ENCODE data around the gene ATP4B. TPM values are rescaled to one million over a fixed set of nuclear protein-coding genes. Genes with fewer than 3 reads are reported as not detected.
"Not testable (repeated sequence)": the region's sequence is repeated elsewhere in the genome, so short reads cannot be mapped to it uniquely, and the experiment has no call there.

The ATP4B gene
- total and polyA plus RNA-seq, 7 donors, result 0.04 TPM; not detected in 6

- intact Hi-C loops (cut with DNase I), result no loop called here
- H3K4me3 ChIP-seq, result no peak overlapping the region
- peak in 1 of 2 donors; percentile 48 for DNase-seq
- 92 to 94% (median 93%) methylated on average over 29 of the region's 29 CpGs for WGBS, 3 donors
- no peaks in the 10 kb centered on the region for H3K4me1 ChIP-seq
- H3K36me3 ChIP-seq (ENCODE audit: insufficient read depth in 1 of 2, low read depth in 1 of 2), result peaks cover 0 to 9% of the 10 kb centered on the region in 2 donors
- no peak for ATAC-seq
- TF ChIP-seq, protein P1, sequence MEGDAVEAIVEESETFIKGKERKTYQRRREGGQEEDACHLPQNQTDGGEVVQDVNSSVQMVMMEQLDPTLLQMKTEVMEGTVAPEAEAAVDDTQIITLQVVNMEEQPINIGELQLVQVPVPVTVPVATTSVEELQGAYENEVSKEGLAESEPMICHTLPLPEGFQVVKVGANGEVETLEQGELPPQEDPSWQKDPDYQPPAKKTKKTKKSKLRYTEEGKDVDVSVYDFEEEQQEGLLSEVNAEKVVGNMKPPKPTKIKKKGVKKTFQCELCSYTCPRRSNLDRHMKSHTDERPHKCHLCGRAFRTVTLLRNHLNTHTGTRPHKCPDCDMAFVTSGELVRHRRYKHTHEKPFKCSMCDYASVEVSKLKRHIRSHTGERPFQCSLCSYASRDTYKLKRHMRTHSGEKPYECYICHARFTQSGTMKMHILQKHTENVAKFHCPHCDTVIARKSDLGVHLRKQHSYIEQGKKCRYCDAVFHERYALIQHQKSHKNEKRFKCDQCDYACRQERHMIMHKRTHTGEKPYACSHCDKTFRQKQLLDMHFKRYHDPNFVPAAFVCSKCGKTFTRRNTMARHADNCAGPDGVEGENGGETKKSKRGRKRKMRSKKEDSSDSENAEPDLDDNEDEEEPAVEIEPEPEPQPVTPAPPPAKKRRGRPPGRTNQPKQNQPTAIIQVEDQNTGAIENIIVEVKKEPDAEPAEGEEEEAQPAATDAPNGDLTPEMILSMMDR (IDR thresholded peaks at IDR 0.05), result no peak
- no peaks in the 10 kb centered on the region for H3K27me3 ChIP-seq (ENCODE audit: insufficient read depth in 3 of 3, low read length in 2 of 3)
- H3K9me3 ChIP-seq, result no peaks in the 10 kb centered on the region
- H3K27ac ChIP-seq, result no peak overlapping the region
Observed at GRCh38 chr13:113622791-113623490, 35.1 kb downstream of the ATP4B start.

- peak in 1 of 2 donors; percentile 32 for DNase-seq
- H3K9me3 ChIP-seq; H3K27ac ChIP-seq; H3K36me3 ChIP-seq (ENCODE audit: insufficient read depth in 1 of 2, low read depth in 1 of 2); ATAC-seq; H3K4me3 ChIP-seq; intact Hi-C loops (cut with DNase I); H3K4me1 ChIP-seq; H3K27me3 ChIP-seq (ENCODE audit: insufficient read depth in 3 of 3, low read length in 2 of 3): not testable (repeated sequence)
- 93 to 97% (median 96%) methylated on average over 20 of the region's 20 CpGs for WGBS, 3 donors
Observed at GRCh38 chr13:113621986-113622550, 35.9 kb downstream of the ATP4B start.

DNA sequence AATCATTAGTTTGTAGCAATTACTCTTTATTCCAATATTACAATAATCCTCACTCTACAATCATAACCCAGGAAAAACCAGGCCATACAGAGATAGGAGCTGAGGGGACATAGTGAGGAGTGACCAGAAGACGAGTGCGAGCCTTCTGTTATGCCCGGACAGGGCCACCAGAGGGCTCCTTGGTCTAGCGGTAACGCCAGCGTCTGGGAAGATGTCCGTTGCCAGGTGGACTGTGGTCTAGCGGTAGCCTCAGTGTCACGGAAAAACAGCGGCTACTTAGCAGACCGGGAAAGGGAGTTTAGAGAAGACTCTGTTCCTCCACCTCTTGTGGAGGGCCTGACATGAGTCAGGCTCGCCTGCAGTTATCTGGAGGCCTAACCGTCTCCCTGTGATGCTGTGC lies 36.5 kb downstream of the ATP4B start:
- H3K4me3 ChIP-seq, result not testable (repeated sequence)
- peak in 1 of 2 donors; percentile 44 for DNase-seq
- 78 to 84% (median 79%) methylated on average over 13 of the region's 13 CpGs for WGBS, 3 donors

DNA sequence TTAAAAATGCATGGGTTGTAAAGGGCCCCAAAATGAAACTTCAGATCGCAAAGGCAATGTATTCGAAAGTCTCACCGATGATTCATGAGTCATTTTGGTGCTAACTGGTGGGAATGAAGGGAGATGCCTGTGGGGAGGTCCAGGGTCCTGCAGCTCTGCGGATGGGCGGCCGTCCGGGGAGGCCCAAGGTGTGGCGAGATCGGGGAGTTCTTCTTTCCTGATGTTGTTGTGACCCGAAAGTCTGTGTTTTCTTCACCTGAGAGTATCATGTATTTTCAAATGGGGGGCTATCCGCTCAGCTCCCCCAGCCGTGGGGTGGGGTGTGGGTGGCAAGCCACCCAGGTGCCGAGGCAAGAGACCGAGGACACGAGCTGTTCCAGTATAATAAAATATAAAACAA lies 37.0 kb downstream of the ATP4B start:
- Histone ChIP-seq H3K27ac (no peak overlapping the region), H3K27me3 (ENCODE audit: insufficient read depth in 3 of 3, low read length in 2 of 3) (no peaks in the 10 kb centered on the region), H3K9me3 (no peaks in the 10 kb centered on the region), H3K4me3 (no peak overlapping the region), H3K4me1 (no peaks in the 10 kb centered on the region), H3K36me3 (ENCODE audit: insufficient read depth in 1 of 2, low read depth in 1 of 2) (peaks cover 0 to 9% of the 10 kb centered on the region in 2 donors)
- TF ChIP-seq, protein P1 (IDR thresholded peaks at IDR 0.05), result no peak
- peak in 1 of 2 donors; percentile 26 for DNase-seq
- WGBS, 3 donors, result 93 to 98% (median 97%) methylated on average over 15 of the region's 15 CpGs
- ATAC-seq, result no peak
- intact Hi-C loops (cut with DNase I), result no loop called here

More for the DNA sequence above, 36.5 kb downstream of the ATP4B start:
- H3K27me3 ChIP-seq (ENCODE audit: insufficient read depth in 3 of 3, low read length in 2 of 3); H3K27ac ChIP-seq; ATAC-seq; H3K9me3 ChIP-seq; H3K36me3 ChIP-seq (ENCODE audit: insufficient read depth in 1 of 2, low read depth in 1 of 2); H3K4me1 ChIP-seq; intact Hi-C loops (cut with DNase I): not testable (repeated sequence)
- TF ChIP-seq, protein P1 (IDR thresholded peaks at IDR 0.05), result peak; percentile 30

GRCh38 chr13:113620036-113620796 lies 37.8 kb downstream of the ATP4B start:
- H3K27ac ChIP-seq, result no peak overlapping the region
- H3K4me3 ChIP-seq, result no peak overlapping the region
- peaks cover 0 to 9% of the 10 kb centered on the region in 2 donors for H3K36me3 ChIP-seq (ENCODE audit: insufficient read depth in 1 of 2, low read depth in 1 of 2)
- ATAC-seq, result no peak
- TF ChIP-seq, protein P1 (IDR thresholded peaks at IDR 0.05), result no peak
- intact Hi-C loops (cut with DNase I), result no loop called here
- 74 to 77% (median 75%) methylated on average over 15 of the region's 15 CpGs for WGBS, 3 donors
- H3K27me3 ChIP-seq (ENCODE audit: insufficient read depth in 3 of 3, low read length in 2 of 3), result no peaks in the 10 kb centered on the region
- H3K4me1 ChIP-seq, result no peaks in the 10 kb centered on the region
- H3K9me3 ChIP-seq, result no peaks in the 10 kb centered on the region
- DNase-seq, result peak in 1 of 2 donors; percentile 35
